Endothelial cell of umbilical vein (primary cell): ENCODE measurements around the gene MROH8. TPM values are rescaled to one million over a fixed set of nuclear protein-coding genes. Genes with fewer than 3 reads are reported as not detected.
A peak's percentile ranks its signal among the peaks of the same experiment; 100 is the strongest.

Source experiments
- BruUV-seq: library from RNA; stranded (reverse); fragments of 400-500 nt; replicated peaks from 2 replicates; lab custom pipeline; 2021; lab: Mats Ljungman, UMichigan
- CTCF ChIA-PET: fragments of 300-600, 350-600 bp; sonication (Branson Sonifier 250); formaldehyde crosslinking; loops from one replicate; lab custom pipeline; 2021; ENCODE audit warnings: antibody characterized with exemption, inconsistent platforms; lab: Charles Lee
- POLR2A ChIA-PET: fragments of 300-600, 350-600 bp; sonication (Branson Sonifier 250); formaldehyde crosslinking; loops from one replicate; lab custom pipeline; 2021; ENCODE audit warnings: antibody characterized with exemption, inconsistent platforms; lab: Charles Lee
- DNase-seq: peaks from one replicate; pipeline ENCODE4 v3.0.0-alpha.2; 2011; ENCODE audit warnings: low read depth, low spot score
- FAIRE-seq: peaks from 2 replicates; lab custom pipeline; 2011; peaks lifted over from hg19 to GRCh38; lab: Jason Lieb, UNC
- H2AFZ ChIP-seq: 2 replicates; pipeline ENCODE4 v1.6.0; 2012; ENCODE audit warnings: low read depth, low read length, control low read depth, inconsistent platforms
- H3K27ac ChIP-seq: 2 replicates; pipeline ENCODE4 v1.5.1; 2011; ENCODE audit warnings: low read depth, mild to moderate bottlenecking, control low read depth, low read length, moderate library complexity; ENCODE audit not compliant: insufficient read depth
- H3K27me3 ChIP-seq, 2 experiments: 2 replicates each; pipeline versions ENCODE4 v1.6.0 to v1.6.1; 2011; ENCODE audit warnings: low read length in 2 of 2, mixed read lengths in 1 of 2; ENCODE audit not compliant: control insufficient read depth in 2 of 2, insufficient read depth in 2 of 2
- H3K36me3 ChIP-seq, 2 experiments: 2 replicates in 1 of 2; 3 replicates in 1 of 2; pipeline ENCODE4 v1.5.1; 2011; ENCODE audit warnings: low read length in 2 of 2, mild to moderate bottlenecking in 1 of 2, moderate library complexity in 1 of 2; ENCODE audit not compliant: control insufficient read depth in 2 of 2, insufficient read depth in 2 of 2; ENCODE audit errors: extremely low read depth in 1 of 2
- H3K4me1 ChIP-seq: 3 replicates; pipeline ENCODE4 v1.5.1; 2011; ENCODE audit warnings: mild to moderate bottlenecking, low read length; ENCODE audit not compliant: control insufficient read depth, insufficient read depth; ENCODE audit errors: extremely low read depth
- H3K4me2 ChIP-seq: 2 replicates; pipeline ENCODE4 v1.6.1; 2011; ENCODE audit warnings: low read length, control low read depth, mixed read lengths; ENCODE audit not compliant: insufficient read depth
- H3K4me3 ChIP-seq, 3 experiments: fragments of 200-600 bp in 1 of 3; sonication (generic), shearing (Covaris generic) in 1 of 3; replicated peaks in 1 of 3; 2 replicates each; pipeline ENCODE4 v1.5.1; 2011 to 2016; ENCODE audit warnings: control low read depth in 3 of 3, low read length in 3 of 3, mild to moderate bottlenecking in 2 of 3, inconsistent platforms in 1 of 3, low read depth in 1 of 3, moderate library complexity in 1 of 3; ENCODE audit not compliant: insufficient read depth in 1 of 3
- H3K79me2 ChIP-seq: 2 replicates; pipeline ENCODE4 v1.6.0; 2012; ENCODE audit warnings: low read length, inconsistent platforms; ENCODE audit not compliant: control insufficient read depth, insufficient read depth
- H3K9ac ChIP-seq: replicated peaks from 2 replicates; pipeline ENCODE3; 2011; ENCODE audit warnings: low read length, control low read depth; ENCODE audit not compliant: insufficient read depth; ENCODE audit errors: extremely low read depth
- H3K9me1 ChIP-seq: replicated peaks from 3 replicates; pipeline ENCODE4 v1.6.0; 2011; ENCODE audit warnings: mild to moderate bottlenecking, low read length; ENCODE audit not compliant: control insufficient read depth, insufficient read depth; ENCODE audit errors: extremely low read depth
- H3K9me3 ChIP-seq: replicated peaks from 2 replicates; pipeline ENCODE4 v1.5.1; 2012; ENCODE audit warnings: low read length, inconsistent platforms; ENCODE audit not compliant: control insufficient read depth, insufficient read depth
- H4K20me1 ChIP-seq: replicated peaks from 2 replicates; pipeline ENCODE3; 2011; ENCODE audit warnings: mild to moderate bottlenecking, low read length; ENCODE audit not compliant: control insufficient read depth, insufficient read depth; ENCODE audit errors: extremely low read depth
- EZH2 ChIP-seq: IDR thresholded peaks from 2 replicates; pipeline ENCODE4 v1.6.1; 2012; ENCODE audit warnings: borderline replicate concordance, low read depth, mild to moderate bottlenecking, moderate library complexity, low read length, inconsistent platforms; ENCODE audit not compliant: severe bottlenecking
- FOS ChIP-seq: IDR thresholded peaks from 2 replicates; pipeline ENCODE4 v1.6.1; 2011; ENCODE audit warnings: mild to moderate bottlenecking, low read length, moderate library complexity, borderline replicate concordance; ENCODE audit not compliant: insufficient read depth
- GATA2 ChIP-seq: IDR thresholded peaks from 2 replicates; pipeline ENCODE4 v1.7.0; 2011; ENCODE audit warnings: low read depth, mild to moderate bottlenecking, moderate library complexity, mixed read lengths, low read length; ENCODE audit not compliant: insufficient read length, insufficient read depth
- JUN ChIP-seq: IDR thresholded peaks from 2 replicates; pipeline ENCODE4 v1.6.1; 2011; ENCODE audit warnings: borderline replicate concordance, low read depth; ENCODE audit not compliant: insufficient read length, insufficient read depth
- MYC ChIP-seq: IDR thresholded peaks from one replicate; pipeline ENCODE4 v1.6.1; 2011; ENCODE audit warnings: mild to moderate bottlenecking, low read depth, low read length
- POLR2A ChIP-seq: IDR thresholded peaks from 2 replicates; pipeline ENCODE4 v1.6.1; 2012; ENCODE audit warnings: low read depth, mild to moderate bottlenecking, control low read depth, low read length
- POLR2AphosphoS5 ChIP-seq: IDR thresholded peaks from 2 replicates; pipeline ENCODE4 v1.6.1; 2012; ENCODE audit warnings: low read depth, mild to moderate bottlenecking, control low read depth, low read length, moderate library complexity; ENCODE audit not compliant: insufficient read depth
- dilution Hi-C: fragments of 300-500 bp; cut with MboI; formaldehyde crosslinking; loops from one replicate; pipeline ENCODE4 v1.15.0; 2019; ENCODE audit warnings: low sequenced_read_pairs; ENCODE audit not compliant: extremely low pct_ligation_motif_present
- intact Hi-C: fragments of 100-400 bp; cut with micrococcal nuclease; formaldehyde crosslinking; loops from one replicate; pipeline ENCODE4 v1.10.0; 2022
- polyA plus RNA-seq, 4 experiments: library from polyadenylated mRNA; depleted of rRNA in 3 of 4; stranded (reverse) in 3 of 4; unstranded in 1 of 4; fragments of >200 nt; gene quantifications; 2 replicates each; pipeline versions ENCODE4 v1.2.1 to v1.2.3, GENCODE V29; 2011 to 2012; ENCODE audit warnings: missing spikeins in 1 of 4
- total RNA-seq: library from RNA; stranded (reverse); gene quantifications from 2 replicates; pipeline ENCODE4 v1.2.3, GENCODE V29; 2021
- TF ChIP-seq, protein P1 (sequence below): IDR thresholded peaks from 2 replicates; pipeline ENCODE4 v1.6.1; 2011; ENCODE audit not compliant: insufficient read depth, insufficient read length
- TF ChIP-seq, protein P2 (sequence below), 2 donors: IDR thresholded peaks; 1 replicate in 1 of 2; 2 replicates in 1 of 2; pipeline ENCODE4 v1.5.1; 2011; ENCODE audit warnings: low read length in 2 of 2, mild to moderate bottlenecking in 2 of 2, moderate library complexity in 2 of 2, control low read depth in 1 of 2, inconsistent platforms in 1 of 2, low read depth in 1 of 2; ENCODE audit not compliant: insufficient read depth in 1 of 2; ENCODE audit errors: extremely low read depth in 1 of 2

MROH8 gene
- total and polyA plus RNA-seq, 2 donors (not counting 3 experiments of a cell fraction or from before 2014, with no cell fraction given) = 1.3 to 1.5 TPM

DNA sequence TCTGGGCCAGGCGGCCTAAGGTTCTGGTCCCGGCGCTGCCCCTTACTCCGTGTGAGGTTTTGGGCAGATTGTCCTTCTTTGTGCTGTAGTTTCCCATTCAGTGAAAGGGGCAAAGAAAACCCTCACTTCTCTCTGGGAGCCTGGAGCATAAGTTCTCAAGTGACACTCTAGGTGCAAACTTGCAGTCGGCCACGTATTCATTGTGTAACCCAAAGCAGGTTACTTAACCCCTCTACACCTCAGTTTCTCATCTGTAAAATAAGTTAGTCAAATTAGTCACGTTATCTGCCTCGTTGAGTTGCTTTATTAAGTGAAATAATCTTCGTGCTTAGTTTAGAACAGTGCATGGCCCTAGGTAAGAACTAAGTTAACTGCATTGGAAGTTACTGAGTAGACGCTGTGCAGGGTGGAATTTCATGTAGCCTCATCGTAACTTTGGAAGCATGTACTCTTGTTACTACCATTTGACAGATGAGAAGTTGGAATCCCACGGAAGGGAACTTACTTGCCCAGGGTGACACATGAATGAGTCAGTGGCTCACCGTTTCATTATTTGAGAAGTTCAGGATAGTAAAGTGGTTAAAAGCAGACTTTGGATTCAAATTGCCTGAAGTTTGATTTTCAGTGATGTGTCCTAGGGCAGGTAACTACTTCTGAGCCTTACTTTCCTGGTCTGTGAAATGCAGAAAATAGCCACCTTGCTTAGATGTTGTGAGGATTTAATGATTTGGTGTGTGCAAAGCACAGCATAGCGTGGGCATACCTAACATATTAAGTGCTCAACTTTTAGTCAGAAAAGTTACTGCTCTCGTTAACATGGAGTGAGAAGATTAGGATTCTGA is 556 bp upstream of the MROH8 start:
- BruUV-seq = TSS peak; percentile 43
- dilution Hi-C loops = no loop called here
- POLR2A ChIA-PET = interaction anchor here (1.4 kb wide), 1 partner anchor 11 kb away, joined by 4 read pairs; no protein-coding TSS in a partner anchor

DNA sequence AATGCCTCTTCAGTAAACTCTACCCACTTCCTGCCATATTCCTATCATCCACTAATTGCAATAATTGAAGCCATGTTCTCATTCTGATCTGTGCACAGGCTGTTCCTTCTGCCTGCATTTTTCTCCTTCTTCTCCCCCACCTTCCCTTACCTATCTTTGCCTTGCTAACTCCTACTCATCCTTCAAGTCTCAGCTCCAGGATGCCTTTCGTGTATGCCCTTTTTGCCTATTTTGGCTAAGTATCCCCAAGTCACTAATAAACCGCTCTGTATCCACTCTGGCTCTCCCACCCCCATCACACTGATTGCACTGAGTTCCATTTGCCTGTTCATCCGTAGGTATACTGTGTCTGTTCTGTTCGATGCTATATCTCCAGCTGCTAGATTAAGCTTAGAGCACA is 6.5 kb downstream of the MROH8 start:
- TF ChIP-seq POLR2A (no peak), MYC (no peak), FOS (no peak), GATA2 (no peak), JUN (no peak), POLR2AphosphoS5 (no peak), EZH2 (no peak)
- TF ChIP-seq, protein P1, sequence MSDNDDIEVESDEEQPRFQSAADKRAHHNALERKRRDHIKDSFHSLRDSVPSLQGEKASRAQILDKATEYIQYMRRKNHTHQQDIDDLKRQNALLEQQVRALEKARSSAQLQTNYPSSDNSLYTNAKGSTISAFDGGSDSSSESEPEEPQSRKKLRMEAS = no peak
- TF ChIP-seq, protein P2, sequence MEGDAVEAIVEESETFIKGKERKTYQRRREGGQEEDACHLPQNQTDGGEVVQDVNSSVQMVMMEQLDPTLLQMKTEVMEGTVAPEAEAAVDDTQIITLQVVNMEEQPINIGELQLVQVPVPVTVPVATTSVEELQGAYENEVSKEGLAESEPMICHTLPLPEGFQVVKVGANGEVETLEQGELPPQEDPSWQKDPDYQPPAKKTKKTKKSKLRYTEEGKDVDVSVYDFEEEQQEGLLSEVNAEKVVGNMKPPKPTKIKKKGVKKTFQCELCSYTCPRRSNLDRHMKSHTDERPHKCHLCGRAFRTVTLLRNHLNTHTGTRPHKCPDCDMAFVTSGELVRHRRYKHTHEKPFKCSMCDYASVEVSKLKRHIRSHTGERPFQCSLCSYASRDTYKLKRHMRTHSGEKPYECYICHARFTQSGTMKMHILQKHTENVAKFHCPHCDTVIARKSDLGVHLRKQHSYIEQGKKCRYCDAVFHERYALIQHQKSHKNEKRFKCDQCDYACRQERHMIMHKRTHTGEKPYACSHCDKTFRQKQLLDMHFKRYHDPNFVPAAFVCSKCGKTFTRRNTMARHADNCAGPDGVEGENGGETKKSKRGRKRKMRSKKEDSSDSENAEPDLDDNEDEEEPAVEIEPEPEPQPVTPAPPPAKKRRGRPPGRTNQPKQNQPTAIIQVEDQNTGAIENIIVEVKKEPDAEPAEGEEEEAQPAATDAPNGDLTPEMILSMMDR (IDR thresholded peaks at IDR 0.05; ENCODE audit: extremely low read depth in 1 of 2, insufficient read depth in 1 of 2, low read depth in 1 of 2, low read length in 2 of 2) = no peak
- H3K27ac ChIP-seq = no peak overlapping the region
- no peak overlapping the region for H2AFZ ChIP-seq
- intact Hi-C loops (loop anchor here (10.0 kb wide), 1 partner anchor 78 kb away; the partner anchor contains the start of gene RBL1), dilution Hi-C loops (no loop called here)
- DNase-seq (no peak), FAIRE-seq (no peak)
- H4K20me1 ChIP-seq = no peaks in the 10 kb centered on the region
- ChIA-PET POLR2A (no interaction called here), CTCF (no interaction called here)
- no peaks in the 10 kb centered on the region for H3K79me2 ChIP-seq
- H3K9me1 ChIP-seq = no peaks in the 10 kb centered on the region
- H3K4me3 ChIP-seq = no peak overlapping the region
- H3K36me3 ChIP-seq = no peaks in the 10 kb centered on the region
- H3K27me3 ChIP-seq = no peaks in the 10 kb centered on the region
- H3K9me3 ChIP-seq = no peaks in the 10 kb centered on the region
- H3K4me2 ChIP-seq = no peak overlapping the region
- no peak overlapping the region for H3K9ac ChIP-seq
- no TSS peak for BruUV-seq
- H3K4me1 ChIP-seq = peaks cover 4% of the 10 kb centered on the region

More for the DNA sequence above, 556 bp upstream of the MROH8 start:
- peaks cover 9 to 14% of the 10 kb centered on the region in 2 experiments for H3K36me3 ChIP-seq
- TF ChIP-seq POLR2A (no peak), FOS (peak; percentile 58)
- H2AFZ ChIP-seq = peak overlapping the region; percentile 95
- H3K9me1 ChIP-seq = no peaks in the 10 kb centered on the region
- H3K4me3 ChIP-seq = peak overlapping the region; percentile 92 to 97 (median 96)
- H3K27me3 ChIP-seq = no peaks in the 10 kb centered on the region
- intact Hi-C loops = loop anchor here (2.0 to 10.0 kb wide), 2 partner anchors 85 to 229 kb away; partner anchors contain the start of genes RBL1 and SAMHD1
- peak overlapping the region; percentile 94 for H3K27ac ChIP-seq
- FAIRE-seq = peak; percentile 83
- no peak for DNase-seq
- H3K9me3 ChIP-seq = no peaks in the 10 kb centered on the region
- H4K20me1 ChIP-seq = peaks cover 2% of the 10 kb centered on the region
- H3K79me2 ChIP-seq = peaks cover 55% of the 10 kb centered on the region
- CTCF ChIA-PET = interaction anchor here (1.2 to 1.6 kb wide), 3 partner anchors 12 to 84 kb away, joined by 5 to 18 read pairs (median 6); partner anchors contain the start of gene RBL1
- H3K4me1 ChIP-seq = peaks cover 15% of the 10 kb centered on the region
- H3K4me2 ChIP-seq = peak overlapping the region; percentile 96
- peak overlapping the region; percentile 97 for H3K9ac ChIP-seq
